ENCODE results near the gene FBXW2. TPM values are rescaled to one million over a fixed set of nuclear protein-coding genes. Genes with fewer than 3 reads are reported as not detected.

The FBXW2 gene
- total and polyA plus RNA-seq, 10 of the 15 experiments (the other 5 are each of a cell fraction or from before 2014, with no cell fraction given) = 2.9 to 56.9 (median 39.1) TPM

DNA sequence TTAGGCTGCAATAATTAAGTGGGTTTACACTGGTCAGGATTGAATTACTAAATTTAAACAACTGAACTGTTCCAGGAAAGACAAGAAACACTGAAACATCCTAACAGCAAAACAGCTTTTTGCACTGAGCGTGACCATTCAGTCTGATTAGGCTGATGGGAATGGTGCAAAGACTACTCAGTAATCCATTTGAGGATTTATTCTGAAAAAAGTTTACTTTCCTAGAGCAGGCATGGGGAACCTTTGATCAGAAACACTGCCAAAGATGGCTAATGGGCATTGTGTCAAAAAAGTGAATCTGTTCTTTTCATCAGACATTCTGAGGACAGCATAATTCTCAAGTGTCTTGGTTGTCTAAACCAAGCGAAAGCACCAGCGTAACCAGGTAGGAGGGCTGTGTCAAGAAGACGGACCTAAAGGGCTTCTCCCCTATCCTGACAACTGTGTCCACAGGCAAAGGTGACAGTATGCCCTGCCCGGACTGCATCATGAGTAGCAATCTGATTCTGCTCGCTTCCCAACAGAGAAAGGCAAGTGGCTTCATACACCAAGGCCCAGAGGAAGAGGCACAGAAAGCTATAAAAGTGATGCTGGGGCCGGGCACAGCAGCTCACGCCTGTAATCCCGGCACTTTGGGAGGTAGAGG is 33.3 kb downstream of the FBXW2 start:
- intact Hi-C loops (cut with micrococcal nuclease; ENCODE audit: unreplicated experiment) (no loop called here), in situ Hi-C loops (cut with MboI) (loop anchor here (5.0 kb wide), 1 partner anchor 177 kb away; no protein-coding TSS in a partner anchor)
- Histone ChIP-seq H2AFZ (ENCODE audit: control insufficient read depth, low read depth, low read length) (no peak overlapping the region), H3K27ac (ENCODE audit: control insufficient read depth, insufficient read depth) (no peak overlapping the region), H3K4me3 (no peak overlapping the region), H3K4me1 (ENCODE audit: control insufficient read depth, insufficient read depth, low read length) (peaks cover 8% of the 10 kb centered on the region), H3K36me3 (ENCODE audit: control insufficient read depth in 2 of 2, insufficient read depth in 2 of 2, low read length in 1 of 2) (peaks cover 8 to 19% of the 10 kb centered on the region in 2 experiments), H3K4me2 (ENCODE audit: control insufficient read depth, insufficient read depth) (no peak overlapping the region), H3K27me3 (replicated peaks in 1 of 2; ENCODE audit: control insufficient read depth in 2 of 2, insufficient read depth in 2 of 2, low read length in 1 of 2) (no peaks in the 10 kb centered on the region), H3K9ac (ENCODE audit: control insufficient read depth, insufficient read depth, low read length) (no peak overlapping the region), H3K9me3 (replicated peaks; ENCODE audit: control insufficient read depth, insufficient read depth, low read length) (no peaks in the 10 kb centered on the region), H3K79me2 (ENCODE audit: control insufficient read depth, insufficient read depth, low read length) (no peaks in the 10 kb centered on the region), H4K20me1 (ENCODE audit: control insufficient read depth, insufficient read depth) (no peaks in the 10 kb centered on the region)
- CTCF ChIA-PET = interaction anchor here (1.1 to 2.4 kb wide), 6 partner anchors 18 to 317 kb away, joined by 3 to 7 read pairs (median 4); no protein-coding TSS in a partner anchor
- RAD21 ChIA-PET (ENCODE audit: unreplicated experiment) = interaction anchor here (1.5 kb wide), 1 partner anchor 108 kb away, joined by 3 read pairs; no protein-coding TSS in a partner anchor
- SMC1A ChIA-PET (ENCODE audit: uncharacterized antibody, unreplicated experiment) = interaction anchor here (1.4 to 5.9 kb wide), 5 partner anchors 29 to 301 kb away, joined by 4 to 73 read pairs (median 6); no protein-coding TSS in a partner anchor
- ATAC-seq (no peak), FAIRE-seq (no peak), DNase-seq (ENCODE audit: low read depth, low spot score) (no peak)
- BruUV-seq (replicated peaks) = no TSS peak
- no peak for TF ChIP-seq FOXM1 (IDR thresholded peaks at IDR 0.05; ENCODE audit: low read depth, low read length)
- TF ChIP-seq FOXK2 (IDR thresholded peaks at IDR 0.05) = no peak
- TF ChIP-seq, protein P1, sequence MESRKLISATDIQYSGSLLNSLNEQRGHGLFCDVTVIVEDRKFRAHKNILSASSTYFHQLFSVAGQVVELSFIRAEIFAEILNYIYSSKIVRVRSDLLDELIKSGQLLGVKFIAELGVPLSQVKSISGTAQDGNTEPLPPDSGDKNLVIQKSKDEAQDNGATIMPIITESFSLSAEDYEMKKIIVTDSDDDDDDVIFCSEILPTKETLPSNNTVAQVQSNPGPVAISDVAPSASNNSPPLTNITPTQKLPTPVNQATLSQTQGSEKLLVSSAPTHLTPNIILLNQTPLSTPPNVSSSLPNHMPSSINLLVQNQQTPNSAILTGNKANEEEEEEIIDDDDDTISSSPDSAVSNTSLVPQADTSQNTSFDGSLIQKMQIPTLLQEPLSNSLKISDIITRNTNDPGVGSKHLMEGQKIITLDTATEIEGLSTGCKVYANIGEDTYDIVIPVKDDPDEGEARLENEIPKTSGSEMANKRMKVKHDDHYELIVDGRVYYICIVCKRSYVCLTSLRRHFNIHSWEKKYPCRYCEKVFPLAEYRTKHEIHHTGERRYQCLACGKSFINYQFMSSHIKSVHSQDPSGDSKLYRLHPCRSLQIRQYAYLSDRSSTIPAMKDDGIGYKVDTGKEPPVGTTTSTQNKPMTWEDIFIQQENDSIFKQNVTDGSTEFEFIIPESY (IDR thresholded peaks at IDR 0.05) = no peak
- no peak for TF ChIP-seq HDAC2 (IDR thresholded peaks at IDR 0.05)
- TF ChIP-seq SIX5 (IDR thresholded peaks at IDR 0.05; ENCODE audit: low read depth, low read length, severe bottlenecking) = no peak
- TF ChIP-seq JUNB (IDR thresholded peaks at IDR 0.05) = no peak
- TF ChIP-seq RCOR1 (conservative IDR thresholded peaks at IDR 0.05; ENCODE audit: low read depth, low read length) = no peak
- no peak for TF ChIP-seq MXI1 (IDR thresholded peaks at IDR 0.05; ENCODE audit: low read depth, low read length)
- TF ChIP-seq, protein P2, sequence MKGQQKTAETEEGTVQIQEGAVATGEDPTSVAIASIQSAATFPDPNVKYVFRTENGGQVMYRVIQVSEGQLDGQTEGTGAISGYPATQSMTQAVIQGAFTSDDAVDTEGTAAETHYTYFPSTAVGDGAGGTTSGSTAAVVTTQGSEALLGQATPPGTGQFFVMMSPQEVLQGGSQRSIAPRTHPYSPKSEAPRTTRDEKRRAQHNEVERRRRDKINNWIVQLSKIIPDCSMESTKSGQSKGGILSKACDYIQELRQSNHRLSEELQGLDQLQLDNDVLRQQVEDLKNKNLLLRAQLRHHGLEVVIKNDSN (IDR thresholded peaks at IDR 0.05; ENCODE audit: borderline replicate concordance, extremely low read length, insufficient read depth, low read depth, low read length) = no peak
- no peak for TF ChIP-seq HDGF (IDR thresholded peaks at IDR 0.05)
- TF ChIP-seq SPI1 (IDR thresholded peaks at IDR 0.05; ENCODE audit: borderline replicate concordance, insufficient read depth, low read depth, low read length) = no peak
- TF ChIP-seq, protein P3, sequence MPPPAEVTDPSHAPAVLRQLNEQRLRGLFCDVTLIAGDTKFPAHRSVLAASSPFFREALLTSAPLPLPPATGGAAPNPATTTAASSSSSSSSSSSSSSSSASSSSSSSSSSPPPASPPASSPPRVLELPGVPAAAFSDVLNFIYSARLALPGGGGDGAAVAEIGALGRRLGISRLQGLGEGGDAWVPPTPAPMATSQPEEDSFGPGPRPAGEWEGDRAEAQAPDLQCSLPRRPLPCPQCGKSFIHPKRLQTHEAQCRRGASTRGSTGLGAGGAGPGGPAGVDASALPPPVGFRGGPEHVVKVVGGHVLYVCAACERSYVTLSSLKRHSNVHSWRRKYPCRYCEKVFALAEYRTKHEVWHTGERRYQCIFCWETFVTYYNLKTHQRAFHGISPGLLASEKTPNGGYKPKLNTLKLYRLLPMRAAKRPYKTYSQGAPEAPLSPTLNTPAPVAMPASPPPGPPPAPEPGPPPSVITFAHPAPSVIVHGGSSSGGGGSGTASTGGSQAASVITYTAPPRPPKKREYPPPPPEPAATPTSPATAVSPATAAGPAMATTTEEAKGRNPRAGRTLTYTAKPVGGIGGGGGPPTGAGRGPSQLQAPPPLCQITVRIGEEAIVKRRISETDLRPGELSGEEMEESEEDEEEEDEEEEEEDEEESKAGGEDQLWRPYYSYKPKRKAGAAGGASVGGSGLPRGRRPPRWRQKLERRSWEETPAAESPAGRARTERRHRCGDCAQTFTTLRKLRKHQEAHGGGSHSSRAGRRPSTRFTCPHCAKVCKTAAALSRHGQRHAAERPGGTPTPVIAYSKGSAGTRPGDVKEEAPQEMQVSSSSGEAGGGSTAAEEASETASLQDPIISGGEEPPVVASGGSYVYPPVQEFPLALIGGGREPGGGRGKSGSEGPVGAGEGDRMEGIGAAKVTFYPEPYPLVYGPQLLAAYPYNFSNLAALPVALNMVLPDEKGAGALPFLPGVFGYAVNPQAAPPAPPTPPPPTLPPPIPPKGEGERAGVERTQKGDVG (CRISPR knock-in tag; IDR thresholded peaks at IDR 0.05) = no peak
- no peak for TF ChIP-seq SIN3A (IDR thresholded peaks at IDR 0.05; ENCODE audit: low read depth, low read length)
- POLR2A ChIA-PET = interaction anchor here (0.6 to 1.0 kb wide), 2 partner anchors 108 to 643 kb away, joined by 3 read pairs; no protein-coding TSS in a partner anchor
- WGBS (ENCODE audit: insufficient coverage, insufficient replicate concordance, low lambda C conversion rate, missing lambda C conversion rate) = 97% methylated on average over 9 of the region's 9 CpGs

All from GM12878 (cell line).